ENCODE results near the gene GLT8D1.
A peak's percentile ranks its signal among the peaks of the same experiment; 100 is the strongest.

GRCh38 chr3:52685709-52686691, 19.6 kb downstream of the GLT8D1 start, which contains the start of the genes GNL3 and PBRM1:
- TF ChIP-seq, protein P1, sequence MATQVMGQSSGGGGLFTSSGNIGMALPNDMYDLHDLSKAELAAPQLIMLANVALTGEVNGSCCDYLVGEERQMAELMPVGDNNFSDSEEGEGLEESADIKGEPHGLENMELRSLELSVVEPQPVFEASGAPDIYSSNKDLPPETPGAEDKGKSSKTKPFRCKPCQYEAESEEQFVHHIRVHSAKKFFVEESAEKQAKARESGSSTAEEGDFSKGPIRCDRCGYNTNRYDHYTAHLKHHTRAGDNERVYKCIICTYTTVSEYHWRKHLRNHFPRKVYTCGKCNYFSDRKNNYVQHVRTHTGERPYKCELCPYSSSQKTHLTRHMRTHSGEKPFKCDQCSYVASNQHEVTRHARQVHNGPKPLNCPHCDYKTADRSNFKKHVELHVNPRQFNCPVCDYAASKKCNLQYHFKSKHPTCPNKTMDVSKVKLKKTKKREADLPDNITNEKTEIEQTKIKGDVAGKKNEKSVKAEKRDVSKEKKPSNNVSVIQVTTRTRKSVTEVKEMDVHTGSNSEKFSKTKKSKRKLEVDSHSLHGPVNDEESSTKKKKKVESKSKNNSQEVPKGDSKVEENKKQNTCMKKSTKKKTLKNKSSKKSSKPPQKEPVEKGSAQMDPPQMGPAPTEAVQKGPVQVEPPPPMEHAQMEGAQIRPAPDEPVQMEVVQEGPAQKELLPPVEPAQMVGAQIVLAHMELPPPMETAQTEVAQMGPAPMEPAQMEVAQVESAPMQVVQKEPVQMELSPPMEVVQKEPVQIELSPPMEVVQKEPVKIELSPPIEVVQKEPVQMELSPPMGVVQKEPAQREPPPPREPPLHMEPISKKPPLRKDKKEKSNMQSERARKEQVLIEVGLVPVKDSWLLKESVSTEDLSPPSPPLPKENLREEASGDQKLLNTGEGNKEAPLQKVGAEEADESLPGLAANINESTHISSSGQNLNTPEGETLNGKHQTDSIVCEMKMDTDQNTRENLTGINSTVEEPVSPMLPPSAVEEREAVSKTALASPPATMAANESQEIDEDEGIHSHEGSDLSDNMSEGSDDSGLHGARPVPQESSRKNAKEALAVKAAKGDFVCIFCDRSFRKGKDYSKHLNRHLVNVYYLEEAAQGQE (IDR thresholded peaks at IDR 0.05; ENCODE audit: borderline replicate concordance in 1 of 2, low read depth in 1 of 2, low read length in 2 of 2), result peak in 1 of 2 experiments; percentile 73; a peak in 1 of 4 replicates
- TF ChIP-seq CTCF (CRISPR knock-in tag; IDR thresholded peaks at IDR 0.05), result peak; percentile 27
- TF ChIP-seq SRF (IDR thresholded peaks at IDR 0.05; ENCODE audit: low read depth, low read length), result no peak
- 0 out of 2 replicates have a peak, but pooled peaks have one; percentile 40 for TF ChIP-seq ZNF724P (CRISPR knock-in tag; IDR thresholded peaks at IDR 0.05; ENCODE audit: borderline replicate concordance)
- no peak for TF ChIP-seq GTF3A (CRISPR knock-in tag; conservative IDR thresholded peaks at IDR 0.05)
- peak; percentile 94 for TF ChIP-seq FOXC1 (CRISPR knock-in tag; IDR thresholded peaks at IDR 0.05; ENCODE audit: borderline replicate concordance)
- no peak for TF ChIP-seq SMC3 (IDR thresholded peaks at IDR 0.05; ENCODE audit: low read length)
- peak; percentile 86 for TF ChIP-seq MED8 (CRISPR knock-in tag; IDR thresholded peaks at IDR 0.05; ENCODE audit: insufficient replicate concordance)
- TF ChIP-seq STAT5B (CRISPR knock-in tag; IDR thresholded peaks at IDR 0.05), result no peak
- TF ChIP-seq NFYB (CRISPR knock-in tag; IDR thresholded peaks at IDR 0.05), result peak; percentile 53; the same call in 1 of the 2 replicates

Measured in HepG2 (cell line).